Upper lobe of right lung (tissue), 1 donor: ENCODE results near the gene TWIST2. TPM values are rescaled to one million over a fixed set of nuclear protein-coding genes. Genes with fewer than 3 reads are reported as not detected.

Experiments used
- ATAC-seq: fragments of 200-7000 bp; cut with Tn5 transposase; one replicate; pipeline ENCODE4 v1.9.1; 2020; ENCODE audit warnings: mild to moderate bottlenecking, moderate library complexity
- DNase-seq: peaks from one replicate; pipeline ENCODE4 v3.0.0-alpha.2; 2020
- H3K27ac ChIP-seq: fragments of 200-600 bp; one replicate; pipeline ENCODE4 v1.8.0; 2022
- H3K27me3 ChIP-seq: fragments of 200-600 bp; one replicate; pipeline ENCODE4 v1.8.0; 2022; ENCODE audit warnings: mild to moderate bottlenecking
- H3K36me3 ChIP-seq: fragments of 200-600 bp; one replicate; pipeline ENCODE4 v1.8.0; 2022
- H3K4me1 ChIP-seq: fragments of 200-600 bp; one replicate; pipeline ENCODE4 v1.8.0; 2022
- H3K4me3 ChIP-seq: fragments of 200-600 bp; one replicate; pipeline ENCODE4 v1.8.0; 2022; ENCODE audit warnings: mild to moderate bottlenecking
- H3K9me3 ChIP-seq: fragments of 200-600 bp; one replicate; pipeline ENCODE4 v1.8.0; 2022
- intact Hi-C: fragments of 100-400 bp; cut with DNase I; formaldehyde crosslinking; loops from one replicate; pipeline ENCODE4 v1.11.0; 2022
- total RNA-seq: library from RNA; stranded (reverse); fragmentation: NEBNext Ultra II Directional; extraction: Animal tissue kit (Norgen Biotek cat#: 25700); gene quantifications from one replicate; pipeline ENCODE4 v1.2.1, GENCODE V29; 2021
- TF ChIP-seq, protein P1 (sequence below): fragments of 200-600 bp; IDR thresholded peaks from one replicate; pipeline ENCODE4 v1.8.0; 2022; ENCODE audit warnings: antibody characterized with exemption
- donor health status: DM: no; HTN: yes; CAD: no; lungs with severe emphysema.

Gene TWIST2
- total RNA-seq, 1 donor from 2014 or later: 12.2 TPM

DNA sequence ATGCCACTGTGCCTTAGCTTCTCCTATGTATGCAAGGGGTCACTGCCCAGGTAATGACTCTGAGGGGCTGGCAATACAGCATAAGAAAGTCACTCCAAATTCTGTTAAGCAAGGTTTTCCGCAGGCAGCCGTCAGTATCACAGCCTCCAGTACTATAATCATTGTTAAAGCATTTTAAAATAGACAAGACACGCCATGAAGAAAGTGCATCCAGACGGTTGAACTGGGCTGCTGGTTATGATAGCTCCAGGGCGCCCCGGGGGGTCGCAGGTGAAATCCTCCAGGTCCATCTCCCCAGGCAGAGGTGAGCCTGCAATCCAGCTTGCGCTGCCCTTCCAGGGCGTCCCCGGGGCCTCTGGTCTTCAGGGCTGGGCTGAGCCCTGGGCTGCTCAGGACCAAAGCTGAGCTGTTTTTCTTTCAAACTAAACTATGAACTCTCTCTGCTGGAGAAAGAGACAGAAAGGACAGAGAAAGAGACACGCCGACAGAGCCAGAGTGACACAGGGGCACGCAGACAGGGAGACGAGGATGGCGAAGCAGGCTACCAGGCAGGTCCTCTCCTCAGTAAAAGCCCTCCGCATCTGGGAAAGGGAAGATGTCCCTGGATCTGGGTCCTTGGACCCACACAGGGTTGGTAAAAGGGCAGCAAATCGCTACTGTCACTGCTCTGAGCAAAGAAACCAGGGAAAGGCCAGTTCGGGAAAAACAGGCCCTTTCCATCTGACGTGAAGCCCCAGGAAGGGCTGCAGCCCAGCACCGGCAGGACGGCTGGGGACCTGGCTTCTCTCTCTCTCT, 2.1 kb upstream of the TWIST2 start:
- Histone ChIP-seq H3K9me3 (no peaks in the 10 kb centered on the region), H3K36me3 (no peaks in the 10 kb centered on the region), H3K27ac (no peak overlapping the region), H3K4me3 (no peak overlapping the region), H3K4me1 (peaks cover 8% of the 10 kb centered on the region), H3K27me3 (peaks cover 39% of the 10 kb centered on the region)
- DNase-seq (no peak), ATAC-seq (no peak)
- TF ChIP-seq, protein P1, sequence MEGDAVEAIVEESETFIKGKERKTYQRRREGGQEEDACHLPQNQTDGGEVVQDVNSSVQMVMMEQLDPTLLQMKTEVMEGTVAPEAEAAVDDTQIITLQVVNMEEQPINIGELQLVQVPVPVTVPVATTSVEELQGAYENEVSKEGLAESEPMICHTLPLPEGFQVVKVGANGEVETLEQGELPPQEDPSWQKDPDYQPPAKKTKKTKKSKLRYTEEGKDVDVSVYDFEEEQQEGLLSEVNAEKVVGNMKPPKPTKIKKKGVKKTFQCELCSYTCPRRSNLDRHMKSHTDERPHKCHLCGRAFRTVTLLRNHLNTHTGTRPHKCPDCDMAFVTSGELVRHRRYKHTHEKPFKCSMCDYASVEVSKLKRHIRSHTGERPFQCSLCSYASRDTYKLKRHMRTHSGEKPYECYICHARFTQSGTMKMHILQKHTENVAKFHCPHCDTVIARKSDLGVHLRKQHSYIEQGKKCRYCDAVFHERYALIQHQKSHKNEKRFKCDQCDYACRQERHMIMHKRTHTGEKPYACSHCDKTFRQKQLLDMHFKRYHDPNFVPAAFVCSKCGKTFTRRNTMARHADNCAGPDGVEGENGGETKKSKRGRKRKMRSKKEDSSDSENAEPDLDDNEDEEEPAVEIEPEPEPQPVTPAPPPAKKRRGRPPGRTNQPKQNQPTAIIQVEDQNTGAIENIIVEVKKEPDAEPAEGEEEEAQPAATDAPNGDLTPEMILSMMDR: no peak
- intact Hi-C loops: no loop called here

DNA sequence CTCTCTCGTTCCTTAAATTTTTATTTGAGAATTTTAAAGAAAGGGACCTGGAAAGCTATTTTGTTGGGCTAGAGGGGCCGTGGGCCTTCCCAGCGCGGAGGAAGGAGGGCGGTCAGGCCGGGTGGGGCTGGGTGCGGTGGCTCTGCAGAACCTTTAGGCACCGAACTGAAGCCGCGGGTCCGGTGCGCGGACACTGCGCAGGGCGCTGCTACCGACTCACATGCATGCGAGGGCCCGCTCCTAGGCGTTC, 1.6 kb upstream of the TWIST2 start:
- no peaks in the 10 kb centered on the region for H3K36me3 ChIP-seq
- ATAC-seq: no peak
- no peak for DNase-seq
- H3K27me3 ChIP-seq: peaks cover 44% of the 10 kb centered on the region
- intact Hi-C loops: no loop called here
- no peak overlapping the region for H3K4me3 ChIP-seq
- TF ChIP-seq, protein P1: no peak
- no peaks in the 10 kb centered on the region for H3K9me3 ChIP-seq
- no peak overlapping the region for H3K27ac ChIP-seq
- peaks cover 8% of the 10 kb centered on the region for H3K4me1 ChIP-seq

DNA sequence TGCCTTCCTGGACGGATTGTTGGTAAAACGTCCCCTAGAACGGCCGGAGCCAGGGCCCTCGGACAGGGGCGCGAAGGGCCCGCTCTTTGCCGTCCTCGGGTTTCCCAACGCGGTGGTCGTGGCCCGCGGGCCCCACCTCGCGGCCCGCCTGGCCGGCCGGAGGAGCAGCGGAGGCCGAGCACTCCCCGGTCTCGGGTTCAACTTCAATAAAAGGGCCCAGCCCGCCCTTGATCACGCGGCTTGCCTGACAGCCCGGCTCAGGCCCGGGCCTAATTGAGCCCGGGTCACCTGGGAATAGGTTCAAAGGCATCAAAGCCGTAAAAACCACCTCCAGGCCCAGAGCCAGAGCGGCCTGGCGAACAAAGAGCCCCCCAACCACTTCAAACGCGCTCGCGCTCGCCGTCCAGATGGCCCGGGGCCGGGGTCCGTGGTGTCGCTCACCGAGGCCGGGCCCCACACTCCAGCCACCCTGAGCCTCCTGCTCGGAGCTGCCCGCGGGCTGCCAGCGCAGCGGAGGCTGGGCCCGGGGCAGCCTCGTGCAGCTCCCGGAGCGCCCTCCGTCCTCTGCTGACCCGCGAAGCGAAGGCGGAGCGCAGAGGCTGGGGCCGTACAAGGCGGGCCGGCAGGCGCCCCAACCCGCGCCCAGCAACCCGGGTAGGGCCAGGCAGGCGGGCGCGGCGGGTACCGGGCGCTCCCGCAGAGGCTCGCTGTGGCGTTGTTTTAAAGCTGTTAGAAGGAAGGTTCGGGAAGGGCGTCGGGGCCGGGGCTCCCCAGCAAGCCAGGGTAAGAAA, 1.1 kb upstream of the TWIST2 start:
- intact Hi-C loops: no loop called here
- H3K36me3 ChIP-seq: no peaks in the 10 kb centered on the region

DNA sequence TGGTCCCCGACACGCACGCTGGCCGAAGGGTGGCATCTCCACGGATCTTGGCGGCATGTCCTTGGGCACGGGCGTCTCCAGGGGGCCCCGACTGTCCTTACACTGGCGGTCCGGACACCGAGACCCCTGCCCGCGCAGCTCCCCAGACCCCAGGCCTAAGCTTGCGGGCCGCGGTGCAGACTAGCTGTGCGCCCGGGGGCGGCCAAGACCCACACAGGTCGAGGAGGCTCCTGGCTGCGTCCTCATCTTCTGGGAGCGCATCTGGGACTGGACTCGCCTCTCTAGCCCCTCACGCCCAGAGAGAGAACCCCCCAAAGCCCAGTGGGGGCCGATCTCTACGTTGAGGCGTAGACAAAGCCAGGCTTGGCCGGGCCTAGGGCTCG, 475 bp upstream of the TWIST2 start:
- intact Hi-C loops: no loop called here
- H3K27ac ChIP-seq: peak overlapping the region; percentile 48
- peak; percentile 3 for ATAC-seq
- peaks cover 8% of the 10 kb centered on the region for H3K4me1 ChIP-seq
- TF ChIP-seq, protein P1: no peak
- H3K36me3 ChIP-seq: no peaks in the 10 kb centered on the region
- peak overlapping the region; percentile 63 for H3K4me3 ChIP-seq
- no peaks in the 10 kb centered on the region for H3K9me3 ChIP-seq
- no peak for DNase-seq
- H3K27me3 ChIP-seq: peaks cover 50% of the 10 kb centered on the region

More for the DNA sequence above, 1.1 kb upstream of the TWIST2 start:
- H3K27me3 ChIP-seq: peaks cover 49% of the 10 kb centered on the region
- ATAC-seq (peak; percentile 66), DNase-seq (no peak)
- H3K9me3 ChIP-seq: no peaks in the 10 kb centered on the region
- H3K27ac ChIP-seq: peak overlapping the region; percentile 48
- TF ChIP-seq, protein P1: no peak
- peaks cover 8% of the 10 kb centered on the region for H3K4me1 ChIP-seq
- peak overlapping the region; percentile 63 for H3K4me3 ChIP-seq

DNA sequence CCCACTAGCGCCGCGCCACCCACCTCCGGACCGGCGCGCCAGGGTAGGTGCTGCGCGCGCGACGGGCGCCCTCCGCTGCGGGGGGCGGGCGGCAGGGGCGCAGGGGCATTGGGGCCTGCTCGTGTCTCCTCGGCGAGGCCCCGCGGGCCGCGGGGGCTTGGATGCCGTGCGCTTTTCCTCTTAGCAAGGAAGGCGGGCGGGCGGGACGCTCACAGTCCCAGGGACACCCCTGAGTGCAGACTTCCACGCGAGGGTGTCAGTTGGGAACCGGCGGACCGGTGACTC, 748 bp downstream of the TWIST2 start:
- peaks cover 8% of the 10 kb centered on the region for H3K4me1 ChIP-seq
- ATAC-seq: no peak
- TF ChIP-seq, protein P1: no peak
- H3K27me3 ChIP-seq: peaks cover 45% of the 10 kb centered on the region
- H3K27ac ChIP-seq: peak overlapping the region; percentile 65
- DNase-seq: no peak
- no peaks in the 10 kb centered on the region for H3K9me3 ChIP-seq
- no peaks in the 10 kb centered on the region for H3K36me3 ChIP-seq
- peak overlapping the region; percentile 63 for H3K4me3 ChIP-seq
- intact Hi-C loops: no loop called here
